HG02798 (cell line): ENCODE results near the gene TACR2.
"Not testable (repeated sequence)": the region's sequence is repeated elsewhere in the genome, so short reads cannot be mapped to it uniquely, and the experiment has no call there.

Source experiments
- ATAC-seq: cut with Tn5 transposase; IDR thresholded peaks from one replicate; pipeline ENCODE4 v1.9.1; 2021; ENCODE audit warnings: mild to moderate bottlenecking; ENCODE audit not compliant: unreplicated experiment, poor library complexity

The TACR2 gene

DNA sequence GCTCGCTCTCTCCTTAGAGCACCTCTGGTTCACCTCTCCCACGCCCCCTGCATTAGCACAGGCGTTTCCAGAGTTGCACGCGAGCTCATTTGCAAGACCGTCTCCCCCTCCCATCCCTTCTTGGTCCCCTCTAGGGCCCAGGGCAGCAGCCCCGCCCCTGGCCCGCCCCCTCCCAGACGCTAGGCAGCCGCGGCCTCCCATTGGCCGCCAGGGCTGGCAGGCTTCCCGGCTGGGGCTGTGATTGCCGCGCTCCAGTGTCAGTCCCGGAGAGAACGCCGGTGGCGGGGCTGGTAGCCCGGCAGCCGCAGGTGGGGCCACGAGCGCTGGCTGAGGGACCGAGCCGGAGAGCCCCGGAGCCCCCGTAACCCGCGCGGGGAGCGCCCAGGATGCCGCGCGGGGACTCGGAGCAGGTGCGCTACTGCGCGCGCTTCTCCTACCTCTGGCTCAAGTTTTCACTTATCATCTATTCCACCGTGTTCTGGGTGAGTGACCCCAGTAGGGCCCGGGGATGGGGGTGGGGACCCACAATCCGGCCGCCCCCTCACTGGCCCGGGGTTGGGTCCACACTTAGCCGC is 34.6 kb upstream of the TACR2 start, which contains the start of gene TSPAN15:
TSS of gene TSPAN15 (plus strand) at position 257 of the 575 bp plus-strand sequence. CDS start at position 387, 130 bp downstream.
- peak; percentile 94 for ATAC-seq

DNA sequence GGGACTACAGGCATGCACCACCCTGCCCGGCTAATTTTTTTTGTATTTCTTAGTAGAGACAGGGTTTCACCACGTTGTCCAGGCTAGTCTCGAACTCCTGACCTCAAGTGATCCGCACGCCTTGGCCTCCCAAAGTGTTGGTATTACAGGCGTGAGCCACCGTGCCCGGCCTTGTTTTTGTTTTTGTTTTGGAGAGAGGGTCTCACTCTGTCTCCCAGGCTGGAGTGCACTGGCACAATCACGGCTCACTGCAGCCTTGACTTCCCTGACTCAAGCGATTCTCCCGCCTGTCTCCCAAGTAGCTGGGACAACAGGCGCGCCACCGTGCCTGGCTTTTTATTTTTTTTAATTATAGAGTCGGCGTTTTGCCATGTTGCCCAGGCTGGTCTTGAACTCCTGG is 33.7 kb upstream of the TACR2 start:
- not testable (repeated sequence) for ATAC-seq

DNA sequence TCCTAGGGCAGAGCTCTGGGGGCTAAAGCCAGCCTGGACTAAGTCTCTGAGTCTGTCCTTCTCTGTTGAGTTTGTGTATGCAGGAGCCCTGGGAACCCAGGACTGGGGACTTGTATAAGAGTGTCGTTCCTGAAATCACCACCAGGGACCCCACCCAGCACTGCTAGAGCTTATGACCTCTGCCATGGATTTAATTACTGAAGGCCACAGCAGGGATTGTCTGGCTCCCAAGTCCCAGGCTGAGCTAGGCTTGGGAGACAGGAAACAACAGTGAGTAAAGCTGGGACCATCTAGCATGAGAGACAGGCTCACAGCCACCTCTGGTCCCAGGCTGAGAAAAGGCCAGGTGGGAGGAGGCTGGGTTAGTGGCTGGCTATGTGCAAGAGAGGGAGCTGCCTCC is 33.1 kb upstream of the TACR2 start:
- ATAC-seq, result peak; percentile 29

DNA sequence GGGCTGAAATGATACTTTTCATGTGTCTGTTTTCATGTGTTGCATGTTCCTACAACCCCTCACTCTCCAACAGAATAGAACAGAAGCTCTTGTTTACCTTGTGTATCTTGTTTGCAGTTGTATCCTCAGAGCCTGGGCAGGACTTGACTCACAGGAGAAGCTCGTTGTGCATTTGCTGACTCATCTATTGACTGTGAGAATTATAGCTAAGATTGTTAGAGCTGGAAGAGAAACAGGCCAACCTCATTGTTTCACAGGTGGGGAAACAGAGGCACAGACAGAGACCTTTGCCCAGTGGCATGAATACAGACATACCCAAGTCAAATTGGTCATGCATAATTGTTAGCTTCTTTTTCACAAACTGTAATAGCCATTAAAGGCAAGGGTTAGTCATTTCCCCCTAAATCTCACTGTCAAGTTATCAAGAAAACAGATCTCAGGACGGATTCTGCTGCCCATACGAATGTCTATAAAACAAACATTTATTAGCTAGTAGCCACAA is 30.0 kb upstream of the TACR2 start:
- ATAC-seq, result no peak

DNA sequence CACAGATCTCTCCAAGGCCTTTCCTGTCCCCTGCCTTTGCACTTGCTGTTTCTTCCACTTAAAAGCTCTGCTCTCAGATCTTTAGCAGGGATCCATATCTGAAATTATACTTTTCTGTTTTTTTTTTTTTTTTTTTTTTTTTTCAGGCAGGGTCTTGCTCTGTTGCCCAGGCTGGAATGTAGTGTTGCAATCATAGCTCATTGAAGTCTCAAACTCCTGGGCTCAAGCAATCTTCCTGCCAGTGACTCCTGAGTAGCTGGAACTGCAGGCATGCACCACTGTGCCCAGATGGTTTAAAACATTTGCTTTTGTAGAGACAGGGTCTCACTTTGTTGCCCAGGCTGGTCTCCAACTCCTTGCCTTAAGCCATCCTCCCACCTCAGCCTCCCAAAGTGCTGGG is 29.5 kb upstream of the TACR2 start:
- no peak for ATAC-seq

DNA sequence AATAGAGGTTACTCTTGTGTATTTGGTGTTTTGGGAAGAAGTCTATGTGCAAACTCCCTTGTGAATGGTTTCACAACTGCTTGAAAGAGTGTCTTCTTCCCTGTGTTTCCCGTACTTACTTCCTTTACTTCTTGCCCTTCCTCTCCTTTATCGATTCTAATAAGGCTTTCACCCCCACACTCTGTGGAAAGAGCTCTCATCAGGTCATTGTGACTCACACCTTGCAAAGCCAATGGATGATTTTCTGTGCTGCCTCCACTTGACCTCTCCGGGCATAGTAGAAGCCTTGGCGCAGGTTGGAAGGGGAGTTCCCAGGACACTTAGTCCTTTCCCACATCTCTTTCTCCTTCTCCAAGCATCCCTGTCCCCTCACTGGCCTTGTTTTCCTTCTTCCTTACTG is 28.3 kb upstream of the TACR2 start:
- no peak for ATAC-seq

DNA sequence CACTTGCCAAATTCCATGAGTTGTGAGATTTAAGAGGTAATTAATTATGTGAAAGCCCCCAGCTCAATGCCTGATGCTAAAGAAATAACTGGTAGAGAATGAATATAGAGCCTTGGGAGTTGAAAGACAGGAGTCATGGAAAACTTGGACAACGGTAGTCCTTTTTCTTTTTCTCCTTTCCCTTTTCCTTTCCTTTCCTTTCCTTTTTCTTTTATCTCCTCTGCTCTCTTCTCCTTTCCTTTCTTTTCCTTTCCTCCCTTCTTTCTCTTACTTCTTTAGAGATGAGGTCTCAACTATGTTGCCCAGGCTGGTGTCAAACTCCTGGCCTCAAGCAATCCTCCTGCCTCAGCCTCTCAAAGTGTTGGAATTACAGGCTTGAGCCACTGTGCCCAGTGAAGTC is 26.6 kb upstream of the TACR2 start:
- ATAC-seq, result no peak

DNA sequence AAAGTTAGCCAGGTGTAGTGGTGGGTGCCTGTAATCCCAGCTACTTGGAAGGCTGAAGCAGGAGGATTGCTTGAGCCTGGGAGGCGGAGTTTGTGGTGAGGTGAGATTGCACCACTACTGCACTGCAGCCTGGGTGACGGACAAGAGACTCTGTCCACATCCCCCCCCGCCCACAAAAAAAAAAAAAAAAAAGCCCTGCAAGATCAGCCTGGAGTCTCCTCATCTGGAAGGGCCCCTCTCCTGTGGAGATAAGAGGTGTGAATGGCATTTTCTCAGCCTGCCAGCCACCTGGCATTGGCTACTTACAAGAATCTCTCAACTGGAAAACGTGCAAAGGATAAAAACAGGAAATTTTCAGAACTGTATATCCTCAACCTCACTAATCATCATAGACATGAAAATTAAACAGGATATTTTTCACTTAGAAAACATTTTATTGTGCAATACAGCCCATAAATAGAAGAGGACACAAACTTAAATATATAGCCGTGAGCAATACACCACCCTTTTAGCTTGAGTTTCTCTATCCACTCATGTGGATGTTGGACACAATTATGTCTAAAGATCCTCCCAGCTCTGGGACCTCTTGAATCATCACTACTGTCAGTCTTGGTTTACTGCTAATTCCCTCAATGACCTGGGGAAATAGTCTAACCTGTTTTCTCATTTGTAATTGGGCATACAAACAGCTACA is 23.2 kb upstream of the TACR2 start:
- no peak for ATAC-seq

DNA sequence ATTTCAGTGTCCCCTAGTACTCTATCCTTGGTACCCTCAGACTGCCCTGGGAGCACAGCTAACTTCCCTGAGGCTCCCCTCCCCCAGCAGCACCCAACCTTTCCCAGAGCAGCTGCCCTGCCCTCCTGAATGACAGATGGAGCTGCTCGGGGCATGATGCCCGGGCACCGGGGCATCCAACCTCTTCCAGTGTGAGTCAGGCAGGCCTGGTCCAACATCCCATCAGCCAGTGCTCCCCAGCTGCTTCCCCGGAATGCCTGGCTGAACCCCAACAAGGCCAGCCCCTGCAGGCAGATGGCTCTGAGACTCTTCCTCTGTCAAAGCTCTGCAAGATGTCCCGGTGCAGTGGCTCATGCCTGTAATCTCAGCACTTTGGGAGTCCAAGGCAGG is 22.6 kb upstream of the TACR2 start:
- no peak for ATAC-seq

DNA sequence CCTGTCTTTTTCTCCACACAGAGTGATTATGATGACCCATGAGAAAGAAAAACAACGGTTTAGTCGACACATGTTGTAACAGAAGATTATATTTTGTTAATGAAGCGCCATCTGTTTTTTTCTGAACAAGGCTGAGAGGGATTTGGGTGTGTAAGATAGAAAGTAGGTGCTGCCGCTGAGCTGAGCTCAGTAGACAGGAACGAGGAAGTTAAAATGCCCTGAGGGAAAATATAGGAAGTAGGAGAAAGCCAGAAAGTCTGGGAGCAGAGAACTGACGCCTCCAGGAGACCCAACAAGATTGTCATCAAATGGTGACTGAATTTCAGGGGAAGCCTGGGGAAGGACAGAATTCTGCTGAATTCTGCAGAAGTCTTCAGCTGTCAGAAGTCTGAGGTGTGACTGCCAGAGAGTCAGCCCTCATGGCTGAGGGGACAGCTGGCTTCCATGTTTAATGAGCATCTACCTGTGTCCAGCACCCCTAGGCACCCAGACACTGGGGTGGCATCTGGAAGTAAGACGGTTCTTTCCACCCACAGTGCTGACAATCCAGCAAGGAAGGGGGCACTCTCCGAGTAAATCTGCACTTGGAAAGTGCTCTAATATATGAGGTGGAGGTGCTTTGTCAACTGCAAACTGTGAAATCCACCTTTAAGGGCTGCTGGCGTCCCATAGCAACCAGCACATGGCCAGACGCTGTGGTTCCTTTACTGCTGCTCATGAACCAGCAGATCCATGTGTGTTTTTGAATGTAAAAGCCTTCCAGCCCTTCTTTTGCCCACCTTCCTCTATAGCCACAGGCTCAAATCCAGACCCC is 22.0 kb upstream of the TACR2 start:
- no peak for ATAC-seq

DNA sequence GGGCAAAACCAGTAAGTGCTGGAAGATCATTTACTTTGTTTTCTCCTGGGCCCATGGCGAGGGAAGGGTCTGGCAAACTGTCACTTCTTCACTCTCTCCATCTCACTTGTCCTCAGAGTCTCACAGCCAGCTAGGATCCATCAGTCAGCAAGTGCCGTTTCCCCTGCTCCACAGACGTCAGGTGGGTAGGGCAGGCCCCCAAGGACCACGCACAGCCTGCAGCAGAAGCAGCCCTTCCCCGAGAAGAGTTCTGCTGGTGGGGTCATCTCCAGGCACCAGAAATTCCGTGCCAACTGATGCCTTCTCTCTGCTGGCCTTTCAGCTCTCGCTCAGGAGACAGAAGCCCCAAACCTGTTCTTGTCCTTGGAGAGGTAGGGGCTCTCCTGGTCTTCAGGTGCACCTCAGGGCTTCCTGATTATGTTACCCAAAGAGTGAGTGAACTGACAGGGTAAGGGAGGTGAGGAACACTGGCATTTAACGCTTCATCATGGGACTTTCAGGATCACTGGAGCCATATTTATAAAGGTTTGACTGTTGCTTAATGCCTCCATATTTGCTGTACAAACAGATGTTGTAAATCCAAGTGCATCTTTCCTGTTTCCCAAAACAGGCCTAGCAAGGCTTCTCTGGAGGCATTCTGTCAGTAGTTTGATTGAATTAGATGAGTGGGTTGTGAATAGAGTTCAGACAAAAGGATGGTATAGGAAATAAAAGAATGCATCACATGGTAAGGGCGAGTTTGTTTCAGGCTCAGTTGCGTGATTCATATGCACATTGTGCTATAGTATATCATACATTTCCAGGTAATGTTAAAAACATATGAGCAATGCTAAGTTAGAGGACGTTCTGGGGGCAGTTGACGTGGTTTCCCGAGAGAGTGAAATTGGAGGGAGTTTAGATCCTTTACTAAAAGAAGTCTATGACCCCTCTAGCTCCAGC is 20.9 kb upstream of the TACR2 start:
- no peak for ATAC-seq

DNA sequence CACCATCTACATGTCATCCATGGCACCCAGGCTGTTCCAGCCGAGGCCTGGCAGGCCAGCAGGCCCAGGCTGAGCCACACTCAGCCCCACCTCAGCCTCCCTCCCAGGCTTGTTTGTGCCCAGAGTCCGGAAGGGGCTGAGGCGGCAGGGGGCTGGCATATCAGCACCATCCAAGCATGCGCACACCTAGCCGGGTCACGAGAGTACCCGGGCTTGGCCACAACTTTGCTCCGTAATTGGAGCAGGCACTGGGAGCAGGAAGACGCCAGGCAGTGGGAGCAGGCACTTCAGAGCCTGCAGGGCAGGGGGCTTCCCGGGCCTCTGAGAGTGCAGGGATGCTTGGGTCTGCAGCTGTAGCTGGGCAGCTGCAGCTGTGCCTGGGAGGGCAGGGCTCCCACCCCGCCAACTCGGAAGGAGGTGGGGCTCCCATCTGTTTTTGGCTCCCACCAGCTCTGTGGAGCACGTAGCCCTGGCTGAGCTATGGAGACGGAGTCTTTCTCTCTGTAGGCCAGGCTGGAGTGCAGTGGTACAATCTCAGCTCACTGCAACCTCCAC is 19.3 kb upstream of the TACR2 start:
- ATAC-seq, result no peak

DNA sequence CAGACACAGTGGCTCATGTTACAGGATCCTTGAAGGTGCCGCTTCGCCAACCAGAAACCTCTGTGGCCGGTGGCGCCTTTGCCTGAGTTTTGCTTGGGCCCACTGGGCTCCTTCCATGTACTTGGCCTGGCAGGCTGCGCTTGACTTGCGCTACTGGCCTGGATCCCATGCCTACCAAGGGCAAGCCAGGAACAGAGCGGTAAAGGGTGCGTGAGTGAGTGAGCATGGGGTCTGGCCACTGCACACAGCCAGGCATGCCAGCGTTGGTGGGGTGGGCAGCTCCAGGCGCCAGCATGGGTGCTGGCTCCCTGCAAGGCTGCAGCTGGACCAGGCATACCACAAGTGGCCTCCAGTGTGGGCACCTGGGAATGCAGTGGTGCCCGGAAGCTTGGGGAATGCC is 18.2 kb upstream of the TACR2 start:
- ATAC-seq, result no peak

DNA sequence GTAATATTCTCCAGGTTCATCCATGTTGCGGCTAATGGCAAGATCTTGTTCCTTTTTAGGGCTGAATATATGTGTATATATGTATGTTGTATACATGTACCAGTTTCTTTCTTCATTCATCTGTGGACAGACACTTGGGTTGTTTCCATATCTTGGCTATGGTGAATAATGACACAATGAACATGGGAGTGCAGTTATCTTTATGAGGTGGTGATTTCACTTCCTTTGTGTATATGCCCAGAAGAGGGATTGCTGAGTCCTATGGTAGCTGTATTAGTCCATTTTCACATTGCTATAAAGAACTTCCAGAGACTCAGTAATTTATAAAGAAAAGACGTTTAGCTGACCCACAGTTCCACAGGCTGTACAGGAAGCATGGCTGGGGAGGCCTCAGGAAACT is 17.5 kb upstream of the TACR2 start:
- no peak for ATAC-seq

DNA sequence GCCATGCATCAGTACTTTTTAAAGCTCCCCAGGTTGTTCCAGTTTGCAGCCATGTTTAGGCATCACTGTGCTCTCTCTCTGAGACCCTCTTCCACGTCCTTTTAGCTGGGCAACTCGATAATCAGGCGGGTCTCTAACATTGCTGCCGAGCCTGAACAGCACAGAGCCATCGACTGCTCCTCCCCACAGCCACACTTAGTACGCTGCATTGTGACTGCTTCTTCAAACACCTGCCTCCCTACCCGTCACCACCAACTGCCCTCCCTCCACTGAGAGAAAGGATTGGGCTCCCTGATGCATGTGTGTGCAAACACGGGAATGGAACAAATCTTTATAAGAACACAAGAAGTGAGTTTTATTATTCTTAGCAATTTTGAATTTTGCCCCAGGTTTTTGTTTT is 11.4 kb upstream of the TACR2 start:
- no peak for ATAC-seq

DNA sequence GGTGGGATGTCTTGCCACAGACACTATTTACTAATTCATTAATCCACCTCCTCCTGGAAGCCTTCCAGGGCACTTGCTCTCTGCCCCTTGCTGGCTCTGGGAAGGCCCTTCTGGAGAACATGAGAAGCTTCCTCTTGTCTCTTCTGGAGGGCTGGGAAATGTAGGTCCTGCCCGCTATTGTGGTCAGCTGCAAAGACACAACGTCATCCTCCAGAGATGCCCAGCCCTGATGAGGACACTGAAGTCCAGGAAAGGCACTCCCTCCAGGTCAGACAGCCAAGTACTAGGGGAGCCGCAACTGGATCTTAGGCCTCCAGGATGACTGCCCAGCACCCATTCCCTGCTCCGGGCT is 9.6 kb upstream of the TACR2 start:
- ATAC-seq, result no peak

DNA sequence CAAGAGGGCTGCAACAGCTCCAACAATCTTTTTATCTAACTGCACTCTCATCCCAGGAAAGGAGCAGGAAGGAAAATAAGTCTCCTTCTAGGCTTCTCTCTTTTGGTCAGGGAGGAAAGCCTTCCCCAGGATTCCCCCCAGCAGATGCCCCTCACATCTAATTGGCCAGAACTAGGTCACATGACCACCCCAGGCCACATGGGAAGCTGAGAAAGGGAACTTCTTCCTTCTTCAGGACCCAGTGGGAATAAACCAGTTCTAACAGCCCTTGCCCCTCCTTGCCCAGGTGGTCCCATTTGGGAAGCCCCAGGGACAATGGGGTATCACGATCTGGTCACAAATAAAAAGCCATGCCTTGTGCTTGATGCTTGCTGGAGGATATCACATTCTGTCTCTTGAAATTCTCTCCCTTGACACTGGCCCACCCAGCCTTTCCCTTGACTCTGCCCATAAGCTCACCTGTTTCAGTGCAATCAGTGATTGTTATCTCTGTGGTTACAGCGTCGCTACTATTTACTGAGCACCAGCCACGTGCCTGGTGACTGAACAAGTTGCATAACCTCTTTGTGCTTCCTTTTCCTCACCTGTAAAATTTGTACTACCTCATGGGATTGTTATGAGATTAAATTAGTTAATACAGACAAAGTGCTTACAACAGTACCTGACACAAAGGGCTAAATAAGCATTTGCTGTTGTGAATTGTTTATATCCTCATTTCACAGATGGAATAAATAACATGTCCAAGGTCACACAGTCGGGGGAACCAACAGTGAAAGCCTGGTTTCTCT is 9.0 kb upstream of the TACR2 start:
- no peak for ATAC-seq

DNA sequence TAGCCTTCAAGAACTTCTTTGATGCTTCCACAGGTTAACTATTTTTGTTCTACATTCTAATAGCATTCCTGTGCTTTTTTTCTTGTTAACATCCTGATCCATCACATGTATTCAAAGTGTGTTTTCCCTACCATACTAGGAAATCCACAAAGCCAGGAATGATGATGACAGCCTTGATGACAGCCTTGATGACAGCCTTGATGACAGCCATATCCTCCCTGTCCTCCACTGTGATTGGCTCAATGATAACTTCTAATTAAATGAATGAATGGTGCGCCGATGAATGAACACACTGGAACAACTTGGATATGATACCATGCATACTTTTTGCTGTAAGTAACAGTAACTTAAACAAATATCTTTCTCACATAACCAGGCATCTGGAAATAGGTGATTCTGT is 8.3 kb upstream of the TACR2 start:
- no peak for ATAC-seq

DNA sequence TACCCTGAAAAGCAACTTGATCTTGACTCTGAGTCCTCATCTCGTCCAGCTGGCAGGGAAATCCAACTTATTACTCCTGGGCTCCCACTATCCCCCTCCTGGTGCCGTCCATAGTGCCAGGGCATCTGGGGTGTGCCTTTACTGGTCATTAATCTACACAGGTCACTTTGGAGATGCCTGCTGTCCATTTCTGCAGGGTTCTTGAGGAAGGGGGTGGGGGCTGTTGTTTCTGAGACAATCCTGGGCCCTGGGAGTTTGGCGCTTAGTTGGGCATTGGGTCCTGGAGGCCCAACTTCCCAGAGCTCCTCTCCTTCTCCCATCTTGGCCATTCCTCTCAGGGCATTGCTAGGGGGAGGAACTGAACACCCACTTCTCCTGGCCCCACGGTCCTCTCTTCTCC is 6.0 kb upstream of the TACR2 start:
- no peak for ATAC-seq
